ENCODE data around the gene CTXN1. TPM values are rescaled to one million over a fixed set of nuclear protein-coding genes. Genes with fewer than 3 reads are reported as not detected.

The CTXN1 gene
- polyA plus RNA-seq, 1 of the 3 experiments (the other 2 are of a cell fraction) = 53.8 TPM

DNA sequence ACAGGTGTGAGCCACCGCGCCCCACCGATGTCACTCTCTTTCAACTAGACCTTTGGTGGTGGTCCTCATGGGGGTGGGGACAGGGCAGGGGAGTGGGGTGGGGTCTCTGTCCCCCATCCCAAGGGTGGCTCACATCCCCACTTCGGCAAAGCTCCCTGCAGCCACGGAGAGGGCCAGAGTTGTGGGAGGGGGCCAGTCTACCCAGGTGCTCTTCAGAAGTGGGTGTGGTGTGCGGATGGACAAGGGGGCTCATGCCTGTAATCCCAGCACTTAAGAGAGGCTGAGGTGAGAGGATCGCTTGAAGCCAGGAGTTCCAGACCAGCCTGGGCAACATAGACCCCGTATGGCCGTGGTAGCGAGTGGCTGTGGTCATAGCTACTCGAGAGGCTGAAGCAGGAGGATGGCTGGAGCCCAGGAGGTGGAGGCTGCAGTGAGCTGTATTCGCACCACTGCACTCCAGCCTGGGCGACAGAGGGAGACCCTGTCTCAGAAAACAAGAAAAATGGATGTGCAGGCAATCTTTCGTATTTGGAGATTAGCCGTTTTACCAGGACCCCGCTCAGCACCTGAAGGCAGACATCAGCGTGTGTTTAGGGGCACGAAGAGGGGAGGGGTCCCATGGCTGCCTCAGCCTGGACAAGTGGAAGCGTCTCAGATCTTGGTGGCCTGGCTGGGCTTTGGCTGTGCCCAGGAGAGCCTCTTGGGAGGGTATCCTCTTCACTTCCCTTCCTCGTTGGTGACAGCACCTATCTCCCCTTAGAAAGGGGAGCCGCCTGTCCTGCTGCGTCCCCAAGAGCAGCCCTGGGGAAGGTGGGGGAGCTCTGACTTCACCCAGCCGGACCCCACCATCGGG lies 10.5 kb downstream of the CTXN1 start:
- H3K9ac ChIP-seq = no peak overlapping the region
- H3K27ac ChIP-seq (ENCODE audit: low read depth in 2 of 2, low read length in 1 of 2) = no peak overlapping the region
- no peaks in the 10 kb centered on the region for H4K20me1 ChIP-seq (ENCODE audit: insufficient read depth)
- H3K79me2 ChIP-seq (ENCODE audit: insufficient read depth) = no peaks in the 10 kb centered on the region
- TF ChIP-seq CHD2 (IDR thresholded peaks at IDR 0.05; ENCODE audit: low read length, partially characterized antibody) (no peak), TCF12 (IDR thresholded peaks at IDR 0.05) (no peak), NFIC (IDR thresholded peaks at IDR 0.05; ENCODE audit: borderline replicate concordance) (no peak), EP300 (IDR thresholded peaks at IDR 0.05; ENCODE audit: borderline replicate concordance in 1 of 2, low read depth in 1 of 2, low read length in 1 of 2) (no peak), FOXM1 (IDR thresholded peaks at IDR 0.05; ENCODE audit: low read depth) (no peak)
- 66% methylated on average over 18 of the region's 24 CpGs for WGBS (ENCODE audit: low lambda C conversion rate)
- H3K9me2 ChIP-seq = no peaks in the 10 kb centered on the region
- H2AFZ ChIP-seq (ENCODE audit: low read depth) = no peak overlapping the region
- H3K27me3 ChIP-seq (ENCODE audit: insufficient read depth) = peaks cover 7% of the 10 kb centered on the region; the same call in 1 of the 2 replicates
- ChIA-PET POLR2A (interaction anchor here (1.8 to 2.2 kb wide), 3 partner anchors 8 to 53 kb away, joined by 4 to 6 read pairs (median 5); partner anchors contain the start of gene MAP2K7), CTCF (interaction anchor here (0.6 to 5.0 kb wide), 4 partner anchors 12 to 411 kb away, joined by 3 to 26 read pairs (median 16); partner anchors contain the start of gene MAP2K7)
- H3F3A ChIP-seq (replicated peaks; ENCODE audit: insufficient read depth) = peaks cover 10% of the 10 kb centered on the region
- H3K4me1 ChIP-seq (ENCODE audit: control insufficient read depth in 1 of 2, insufficient read depth in 2 of 2, low read depth in 1 of 2, low read length in 1 of 2) = peaks cover 0 to 14% of the 10 kb centered on the region in 2 experiments; a peak in 2 of 4 replicates
- H3K4me3 ChIP-seq (ENCODE audit: low read depth in 2 of 2, low read length in 1 of 2) = peak overlapping the region; percentile 37 to 43; a peak in 3 of 4 replicates
- H3K9me3 ChIP-seq = no peaks in the 10 kb centered on the region
- H3K36me3 ChIP-seq (replicated peaks in 1 of 2; ENCODE audit: control insufficient read depth in 1 of 2, insufficient read depth in 2 of 2, low read length in 1 of 2) = peaks cover 0 to 24% of the 10 kb centered on the region in 2 experiments
- peak overlapping the region; percentile 57 for H3K4me2 ChIP-seq
- DNase-seq = no peak

DNA sequence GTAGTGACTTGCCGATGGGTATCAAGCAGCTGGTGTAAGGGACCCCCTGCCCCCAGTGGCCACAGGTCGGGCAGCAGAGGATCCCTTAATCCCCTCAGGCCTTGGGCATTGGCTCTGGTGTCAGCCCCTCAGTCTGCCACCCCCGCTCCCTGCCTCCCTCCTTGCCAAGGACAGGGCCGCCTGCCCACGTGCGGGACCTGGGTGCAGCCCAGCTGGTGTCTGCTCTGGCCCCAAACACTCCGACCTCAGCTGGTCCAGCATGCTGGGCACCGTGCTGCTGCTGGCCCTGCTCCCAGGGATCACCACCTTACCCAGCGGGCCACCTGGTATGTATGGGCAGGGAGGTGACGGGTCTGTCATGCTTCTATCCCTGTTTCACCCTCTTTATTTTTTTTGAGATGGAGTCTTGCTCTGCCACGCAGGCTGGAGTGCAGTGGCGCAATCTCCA lies 11.3 kb downstream of the CTXN1 start, which contains the start of gene TGFBR3L:
TGFBR3L (plus strand) TSS at position 233 of the 448 bp plus-strand sequence.
- no peak within 1 kb of the TSS for H3K27ac ChIP-seq (ENCODE audit: low read depth in 2 of 2, low read length in 1 of 2)
- DNase-seq = no peak
- H3K4me2 ChIP-seq = no peak within 1 kb of the TSS
- H2AFZ ChIP-seq (ENCODE audit: low read depth) = no peak within 1 kb of the TSS
- no peak within 1 kb of the TSS for H3K4me3 ChIP-seq (ENCODE audit: low read depth in 2 of 2, low read length in 1 of 2)
- no peaks in the 10 kb centered on the region for H3K9me3 ChIP-seq
- H3K27me3 ChIP-seq (ENCODE audit: insufficient read depth) = peaks cover 7% of the 10 kb centered on the region; the same call in 1 of the 2 replicates
- peaks cover 0 to 10% of the 10 kb centered on the region in 2 experiments; a peak in 2 of 4 replicates for H3K4me1 ChIP-seq (ENCODE audit: control insufficient read depth in 1 of 2, insufficient read depth in 2 of 2, low read depth in 1 of 2, low read length in 1 of 2)
- no peak within 1 kb of the TSS for H3K9ac ChIP-seq
- no peaks in the 10 kb centered on the region for H3K79me2 ChIP-seq (ENCODE audit: insufficient read depth)
- TF ChIP-seq FOXM1 (IDR thresholded peaks at IDR 0.05; ENCODE audit: low read depth) (no peak), TCF12 (IDR thresholded peaks at IDR 0.05) (no peak), EP300 (IDR thresholded peaks at IDR 0.05; ENCODE audit: borderline replicate concordance in 1 of 2, low read depth in 1 of 2, low read length in 1 of 2) (no peak), GABPA (IDR thresholded peaks at IDR 0.05; ENCODE audit: low read depth) (no peak), USF1 (IDR thresholded peaks at IDR 0.05; ENCODE audit: borderline replicate concordance, low read depth) (no peak), JUND (IDR thresholded peaks at IDR 0.05) (no peak), POLR2AphosphoS5 (IDR thresholded peaks at IDR 0.05; ENCODE audit: low read depth, low read length) (no peak; the same call in 1 of the 2 replicates), RXRA (IDR thresholded peaks at IDR 0.05; ENCODE audit: borderline replicate concordance, low read depth) (no peak), SIN3A (IDR thresholded peaks at IDR 0.05; ENCODE audit: borderline replicate concordance, low read depth, low read length) (no peak), NRF1 (IDR thresholded peaks at IDR 0.05; ENCODE audit: low read depth, low read length) (no peak), MXI1 (IDR thresholded peaks at IDR 0.05; ENCODE audit: low read depth, low read length) (no peak), YY1 (IDR thresholded peaks at IDR 0.05; ENCODE audit: low read depth) (no peak), RFX5 (IDR thresholded peaks at IDR 0.05; ENCODE audit: low read length) (no peak)
- TF ChIP-seq, protein P1, sequence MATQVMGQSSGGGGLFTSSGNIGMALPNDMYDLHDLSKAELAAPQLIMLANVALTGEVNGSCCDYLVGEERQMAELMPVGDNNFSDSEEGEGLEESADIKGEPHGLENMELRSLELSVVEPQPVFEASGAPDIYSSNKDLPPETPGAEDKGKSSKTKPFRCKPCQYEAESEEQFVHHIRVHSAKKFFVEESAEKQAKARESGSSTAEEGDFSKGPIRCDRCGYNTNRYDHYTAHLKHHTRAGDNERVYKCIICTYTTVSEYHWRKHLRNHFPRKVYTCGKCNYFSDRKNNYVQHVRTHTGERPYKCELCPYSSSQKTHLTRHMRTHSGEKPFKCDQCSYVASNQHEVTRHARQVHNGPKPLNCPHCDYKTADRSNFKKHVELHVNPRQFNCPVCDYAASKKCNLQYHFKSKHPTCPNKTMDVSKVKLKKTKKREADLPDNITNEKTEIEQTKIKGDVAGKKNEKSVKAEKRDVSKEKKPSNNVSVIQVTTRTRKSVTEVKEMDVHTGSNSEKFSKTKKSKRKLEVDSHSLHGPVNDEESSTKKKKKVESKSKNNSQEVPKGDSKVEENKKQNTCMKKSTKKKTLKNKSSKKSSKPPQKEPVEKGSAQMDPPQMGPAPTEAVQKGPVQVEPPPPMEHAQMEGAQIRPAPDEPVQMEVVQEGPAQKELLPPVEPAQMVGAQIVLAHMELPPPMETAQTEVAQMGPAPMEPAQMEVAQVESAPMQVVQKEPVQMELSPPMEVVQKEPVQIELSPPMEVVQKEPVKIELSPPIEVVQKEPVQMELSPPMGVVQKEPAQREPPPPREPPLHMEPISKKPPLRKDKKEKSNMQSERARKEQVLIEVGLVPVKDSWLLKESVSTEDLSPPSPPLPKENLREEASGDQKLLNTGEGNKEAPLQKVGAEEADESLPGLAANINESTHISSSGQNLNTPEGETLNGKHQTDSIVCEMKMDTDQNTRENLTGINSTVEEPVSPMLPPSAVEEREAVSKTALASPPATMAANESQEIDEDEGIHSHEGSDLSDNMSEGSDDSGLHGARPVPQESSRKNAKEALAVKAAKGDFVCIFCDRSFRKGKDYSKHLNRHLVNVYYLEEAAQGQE (IDR thresholded peaks at IDR 0.05; ENCODE audit: low read depth, low read length) = no peak
- CTCF ChIA-PET = interaction anchor here (4.5 kb wide), 1 partner anchor 62 kb away, joined by 26 read pairs; no protein-coding TSS in a partner anchor
- 87% methylated on average over 3 of the region's 12 CpGs for WGBS (ENCODE audit: low lambda C conversion rate)
- H4K20me1 ChIP-seq (ENCODE audit: insufficient read depth) = no peaks in the 10 kb centered on the region
- H3K36me3 ChIP-seq (replicated peaks in 1 of 2; ENCODE audit: control insufficient read depth in 1 of 2, insufficient read depth in 2 of 2, low read length in 1 of 2) = peaks cover 0 to 31% of the 10 kb centered on the region in 2 experiments
- H3F3A ChIP-seq (replicated peaks; ENCODE audit: insufficient read depth) = peaks cover 7% of the 10 kb centered on the region
- no peaks in the 10 kb centered on the region for H3K9me2 ChIP-seq
- POLR2A ChIA-PET = no interaction called here

Data from SK-N-SH (cell line).